ENCODE data around the gene SCGB3A2. TPM values are rescaled to one million over a fixed set of nuclear protein-coding genes. Genes with fewer than 3 reads are reported as not detected.

The SCGB3A2 gene
- total RNA-seq, 2 experiments from 2014 or later: not detected

GRCh38 chr5:147893820-147894219, 15.3 kb downstream of the SCGB3A2 start:
- ChIA-PET CTCF (ENCODE audit: unreplicated experiment) (no interaction called here), POLR2A (interaction anchor here (0.7 kb wide), 1 partner anchor 1298 kb away, joined by 7 read pairs; no protein-coding TSS in a partner anchor)
- no peaks in the 10 kb centered on the region for H3K9me2 ChIP-seq (ENCODE audit: insufficient read depth, low read length)
- H3K9me3 ChIP-seq (ENCODE audit: low read length): no peaks in the 10 kb centered on the region
- H4K20me1 ChIP-seq (ENCODE audit: insufficient read depth, low read length): no peaks in the 10 kb centered on the region
- intact Hi-C loops (cut with micrococcal nuclease; ENCODE audit: unreplicated experiment): no loop called here
- DNase-seq (ENCODE audit: low spot score): no peak
- no peaks in the 10 kb centered on the region for H3K79me2 ChIP-seq (ENCODE audit: insufficient read depth, low read depth, low read length)
- no peak overlapping the region for H3K27ac ChIP-seq (ENCODE audit: low read depth, low read length, poor library complexity, severe bottlenecking)
- H3K36me3 ChIP-seq (ENCODE audit: insufficient read depth, low read length): no peaks in the 10 kb centered on the region
- H2AFZ ChIP-seq (ENCODE audit: low read length): no peak overlapping the region
- H3K4me2 ChIP-seq (ENCODE audit: low read length): no peak overlapping the region
- TF ChIP-seq EZH2phosphoT487 (IDR thresholded peaks at IDR 0.05; ENCODE audit: borderline replicate concordance, low read depth, low read length): no peak
- TF ChIP-seq, protein P1, sequence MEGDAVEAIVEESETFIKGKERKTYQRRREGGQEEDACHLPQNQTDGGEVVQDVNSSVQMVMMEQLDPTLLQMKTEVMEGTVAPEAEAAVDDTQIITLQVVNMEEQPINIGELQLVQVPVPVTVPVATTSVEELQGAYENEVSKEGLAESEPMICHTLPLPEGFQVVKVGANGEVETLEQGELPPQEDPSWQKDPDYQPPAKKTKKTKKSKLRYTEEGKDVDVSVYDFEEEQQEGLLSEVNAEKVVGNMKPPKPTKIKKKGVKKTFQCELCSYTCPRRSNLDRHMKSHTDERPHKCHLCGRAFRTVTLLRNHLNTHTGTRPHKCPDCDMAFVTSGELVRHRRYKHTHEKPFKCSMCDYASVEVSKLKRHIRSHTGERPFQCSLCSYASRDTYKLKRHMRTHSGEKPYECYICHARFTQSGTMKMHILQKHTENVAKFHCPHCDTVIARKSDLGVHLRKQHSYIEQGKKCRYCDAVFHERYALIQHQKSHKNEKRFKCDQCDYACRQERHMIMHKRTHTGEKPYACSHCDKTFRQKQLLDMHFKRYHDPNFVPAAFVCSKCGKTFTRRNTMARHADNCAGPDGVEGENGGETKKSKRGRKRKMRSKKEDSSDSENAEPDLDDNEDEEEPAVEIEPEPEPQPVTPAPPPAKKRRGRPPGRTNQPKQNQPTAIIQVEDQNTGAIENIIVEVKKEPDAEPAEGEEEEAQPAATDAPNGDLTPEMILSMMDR (conservative IDR thresholded peaks at IDR 0.05; ENCODE audit: low read length): no peak
- no TSS peak for BruUV-seq (replicated peaks)
- no peaks in the 10 kb centered on the region for H3K4me1 ChIP-seq (ENCODE audit: insufficient read depth, low read length, poor library complexity, severe bottlenecking)
- no peak overlapping the region for H3K4me3 ChIP-seq (ENCODE audit: low read depth, low read length, poor library complexity, severe bottlenecking)

DNA sequence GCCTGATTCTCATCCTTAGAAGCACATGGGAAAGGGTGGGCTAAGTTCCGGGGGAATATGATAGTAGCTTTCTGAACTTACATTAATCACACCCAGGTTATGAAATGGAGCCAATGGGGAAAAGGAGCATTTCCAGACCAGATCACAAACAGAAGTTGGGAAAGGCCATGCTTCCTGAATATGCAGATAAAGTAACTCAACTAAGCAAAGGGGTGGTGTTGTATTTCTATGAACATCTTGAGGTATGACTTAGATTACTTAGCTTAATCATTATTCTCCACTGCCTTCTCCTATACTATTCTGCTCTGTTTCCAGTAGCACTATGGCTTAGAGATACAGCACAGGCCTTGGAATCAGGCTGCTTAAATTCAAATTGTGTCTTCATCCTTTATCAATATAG, 17.4 kb downstream of the SCGB3A2 start:
- POLR2A ChIA-PET: no interaction called here
- H3K36me3 ChIP-seq (ENCODE audit: insufficient read depth, low read length): no peaks in the 10 kb centered on the region
- H3K4me1 ChIP-seq (ENCODE audit: insufficient read depth, low read length, poor library complexity, severe bottlenecking): no peaks in the 10 kb centered on the region
- intact Hi-C loops (cut with micrococcal nuclease; ENCODE audit: unreplicated experiment): no loop called here
- no peaks in the 10 kb centered on the region for H4K20me1 ChIP-seq (ENCODE audit: insufficient read depth, low read length)
- H2AFZ ChIP-seq (ENCODE audit: low read length): no peak overlapping the region
- no peak overlapping the region for H3K27ac ChIP-seq (ENCODE audit: low read depth, low read length, poor library complexity, severe bottlenecking)
- H3K79me2 ChIP-seq (ENCODE audit: insufficient read depth, low read depth, low read length): no peaks in the 10 kb centered on the region
- CTCF ChIA-PET (ENCODE audit: unreplicated experiment): no interaction called here
- BruUV-seq (replicated peaks): no TSS peak
- no peaks in the 10 kb centered on the region for H3K9me2 ChIP-seq (ENCODE audit: insufficient read depth, low read length)
- no peak for DNase-seq (ENCODE audit: low spot score)
- TF ChIP-seq, protein P1 (conservative IDR thresholded peaks at IDR 0.05; ENCODE audit: low read length): no peak
- no peak for TF ChIP-seq EZH2phosphoT487 (IDR thresholded peaks at IDR 0.05; ENCODE audit: borderline replicate concordance, low read depth, low read length)
- no peak overlapping the region for H3K4me3 ChIP-seq (ENCODE audit: low read depth, low read length, poor library complexity, severe bottlenecking)
- H3K9me3 ChIP-seq (ENCODE audit: low read length): no peaks in the 10 kb centered on the region
- no peak overlapping the region for H3K4me2 ChIP-seq (ENCODE audit: low read length)

- Histone ChIP-seq H3K9me2 (ENCODE audit: insufficient read depth, low read length) (no peaks in the 10 kb centered on the region), H4K20me1 (ENCODE audit: insufficient read depth, low read length) (no peaks in the 10 kb centered on the region), H3K4me1 (ENCODE audit: insufficient read depth, low read length, poor library complexity, severe bottlenecking) (no peaks in the 10 kb centered on the region), H3K4me2 (ENCODE audit: low read length) (no peak overlapping the region), H3K9me3 (ENCODE audit: low read length) (no peaks in the 10 kb centered on the region), H2AFZ (ENCODE audit: low read length) (no peak overlapping the region), H3K36me3 (ENCODE audit: insufficient read depth, low read length) (no peaks in the 10 kb centered on the region), H3K79me2 (ENCODE audit: insufficient read depth, low read depth, low read length) (no peaks in the 10 kb centered on the region), H3K27ac (ENCODE audit: low read depth, low read length, poor library complexity, severe bottlenecking) (no peak overlapping the region), H3K4me3 (ENCODE audit: low read depth, low read length, poor library complexity, severe bottlenecking) (no peak overlapping the region)
- TF ChIP-seq, protein P1 (conservative IDR thresholded peaks at IDR 0.05; ENCODE audit: low read length): no peak
- TF ChIP-seq EZH2phosphoT487 (IDR thresholded peaks at IDR 0.05; ENCODE audit: borderline replicate concordance, low read depth, low read length): no peak
- intact Hi-C loops (cut with micrococcal nuclease; ENCODE audit: unreplicated experiment): no loop called here
- ChIA-PET POLR2A (no interaction called here), CTCF (ENCODE audit: unreplicated experiment) (no interaction called here)
- BruUV-seq (replicated peaks): no TSS peak
- DNase-seq (ENCODE audit: low spot score): no peak
Observed at GRCh38 chr5:147898875-147899401, 20.4 kb downstream of the SCGB3A2 start.
